Amniotic epithelial cell (primary cell): ENCODE data around the gene TNFRSF1B.
A peak's percentile ranks its signal among the peaks of the same experiment; 100 is the strongest.
"Not testable (repeated sequence)": the region's sequence is repeated elsewhere in the genome, so short reads cannot be mapped to it uniquely, and the experiment has no call there.

Experiments used
- DNase-seq: peaks from one replicate; pipeline ENCODE4 v3.0.0-alpha.2; 2010; ENCODE audit warnings: low read depth

TNFRSF1B gene

DNA sequence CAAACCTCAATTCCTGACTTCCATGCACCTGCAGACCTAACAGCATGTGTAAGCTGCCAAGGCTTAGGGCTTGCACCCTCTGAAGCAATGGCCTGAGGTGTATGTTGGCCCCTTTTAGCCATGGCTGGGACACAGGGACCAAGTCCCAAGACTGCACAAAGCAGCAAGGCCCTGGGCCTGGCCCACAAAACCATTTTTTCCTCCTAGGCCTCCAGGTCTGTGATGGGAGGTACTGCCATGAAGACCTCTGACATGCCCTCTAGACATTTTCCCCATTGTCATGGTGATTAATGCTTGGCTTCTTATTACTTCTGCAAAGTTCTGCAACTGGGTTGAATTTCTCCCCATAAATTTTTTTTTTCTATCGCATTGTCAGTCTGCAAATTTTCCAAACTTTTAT is 55.9 kb downstream of the TNFRSF1B start:
- not testable (repeated sequence) for DNase-seq

DNA sequence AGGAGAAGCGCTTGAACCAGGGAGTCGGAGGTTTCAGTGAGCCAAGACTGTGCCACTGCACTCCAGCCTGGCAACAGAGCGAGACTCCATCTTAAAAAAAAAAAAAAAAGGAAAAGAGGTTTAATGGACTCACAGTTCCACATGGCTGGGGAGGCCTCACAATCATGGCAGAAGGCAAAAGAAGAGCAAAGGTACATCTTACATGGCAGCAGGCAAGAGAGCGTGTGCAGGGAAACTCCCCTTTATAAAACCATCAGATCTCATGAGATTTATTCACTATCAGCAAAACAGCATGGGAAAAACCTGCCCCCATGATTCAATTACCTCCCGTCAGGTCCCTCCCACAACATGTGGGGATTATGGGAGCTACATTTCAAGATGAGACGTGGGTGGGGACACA is 57.3 kb downstream of the TNFRSF1B start:
- not testable (repeated sequence) for DNase-seq

DNA sequence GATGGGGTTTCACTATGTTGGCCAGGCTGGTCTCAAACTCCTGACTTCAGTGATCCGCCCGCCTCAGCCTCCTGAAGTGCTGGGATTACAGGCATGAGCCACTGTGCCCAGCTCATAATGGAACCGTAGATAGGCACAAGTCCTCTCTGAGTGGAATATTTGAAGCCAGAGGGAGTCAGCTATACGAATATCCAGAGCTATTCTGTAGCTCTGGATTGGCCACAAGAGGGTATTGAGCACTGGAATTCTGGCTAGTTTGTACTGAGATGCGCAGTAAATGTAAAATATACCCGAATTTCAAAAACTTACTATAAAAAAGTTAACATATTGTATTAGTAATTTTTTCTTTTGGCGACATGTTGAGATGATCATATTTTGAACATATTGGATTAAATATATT is 62.2 kb downstream of the TNFRSF1B start:
- no peak for DNase-seq

DNA sequence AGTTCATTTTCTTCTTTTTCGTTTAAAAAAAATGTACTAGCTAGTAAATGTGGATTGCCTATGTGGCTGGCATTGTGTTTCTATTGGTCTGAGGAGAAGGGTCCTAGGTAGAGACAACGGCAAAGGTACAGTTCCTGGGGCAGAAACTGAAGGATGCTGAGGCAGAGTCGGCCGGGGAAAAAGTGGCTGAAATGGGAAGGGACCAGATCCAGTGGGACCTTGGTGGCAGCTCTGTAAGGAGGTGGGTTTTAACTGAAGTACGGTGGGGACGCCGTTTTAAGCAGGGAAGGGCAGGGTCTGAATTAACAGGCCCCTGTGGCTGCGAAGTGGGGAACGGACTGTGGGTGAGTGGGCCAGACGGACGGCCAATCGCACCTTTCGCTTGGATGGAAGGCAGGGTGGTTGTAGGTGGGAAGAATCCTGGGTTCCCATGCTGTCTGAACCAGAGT is 62.6 kb downstream of the TNFRSF1B start:
- no peak for DNase-seq

DNA sequence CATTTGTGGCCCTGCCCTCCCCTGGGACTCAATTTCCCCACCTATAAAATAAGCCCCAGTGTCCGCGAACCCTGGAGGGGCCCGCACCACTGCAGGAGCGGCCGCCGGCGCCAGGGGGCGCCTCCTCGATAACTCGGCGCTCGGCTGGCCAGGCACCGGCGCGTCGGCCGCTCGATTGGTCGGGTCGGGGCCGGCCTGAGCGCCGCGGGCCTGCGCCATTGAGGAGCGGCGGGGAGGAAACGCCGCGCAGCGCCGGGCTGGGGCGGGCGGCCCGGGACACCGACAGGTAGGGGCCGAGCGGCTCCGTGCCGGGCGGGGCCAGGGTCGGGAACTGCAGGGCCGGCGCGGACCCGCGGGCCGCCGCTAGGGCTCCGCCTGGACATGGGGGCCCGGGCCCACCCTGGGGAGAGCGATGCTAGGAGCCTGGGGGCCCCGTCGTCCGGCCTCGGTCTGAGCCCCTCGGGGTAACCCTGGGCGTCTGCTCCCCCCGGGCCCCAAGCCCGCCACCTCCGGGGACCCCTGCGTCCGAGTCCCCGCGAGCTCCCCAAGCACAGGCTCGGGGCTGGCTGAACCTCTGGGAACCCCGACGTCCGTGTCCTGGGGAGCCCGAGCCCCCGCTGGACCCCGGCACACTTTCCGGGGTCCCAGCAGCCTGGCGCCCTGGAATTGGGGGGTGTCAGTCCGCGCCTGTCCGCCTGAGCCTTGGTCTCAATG is 63.2 kb downstream of the TNFRSF1B start, which contains the start of gene VPS13D:
TSS of gene VPS13D (plus strand) at position 196 of the 714 bp plus-strand sequence. CDS start 4,237 bp downstream, outside the sequence.
- DNase-seq, result peak; percentile 61

DNA sequence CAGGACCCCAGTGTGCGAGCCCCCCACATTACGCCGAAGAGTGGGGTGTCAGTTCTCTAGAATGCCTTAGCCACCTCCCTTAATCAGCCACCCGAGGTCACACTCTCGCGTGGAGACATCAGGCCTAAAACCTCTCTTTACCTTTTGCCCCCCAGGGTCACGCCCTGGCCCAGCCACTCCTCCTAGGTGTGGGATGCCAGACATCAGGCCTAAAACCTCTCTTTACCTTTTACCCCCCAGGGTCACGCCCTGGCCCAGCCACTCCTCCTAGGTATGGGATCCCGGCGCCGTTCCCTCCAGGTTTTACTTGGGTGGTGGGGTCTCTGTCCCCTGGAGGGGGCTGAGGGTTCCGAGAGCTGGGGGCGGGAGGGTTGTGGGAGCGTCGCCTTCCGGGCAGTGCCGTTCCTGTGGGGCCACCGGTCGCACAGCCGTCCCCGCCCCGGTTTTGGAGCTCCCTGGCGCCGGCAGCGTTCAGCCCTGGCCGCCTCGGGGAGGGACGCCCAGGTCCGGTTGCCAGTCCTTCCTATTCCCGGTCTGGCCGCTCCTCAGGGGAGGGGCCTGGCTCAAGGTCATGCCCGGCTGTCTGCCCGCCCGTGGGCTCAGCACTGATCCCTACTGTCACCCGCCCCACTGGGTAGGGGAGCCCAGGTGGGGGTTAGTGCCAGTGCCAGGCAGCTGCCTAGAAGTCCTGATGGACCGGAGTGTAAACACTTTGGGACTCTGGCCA is 63.9 kb downstream of the TNFRSF1B start:
- DNase-seq, result peak; percentile 11

DNA sequence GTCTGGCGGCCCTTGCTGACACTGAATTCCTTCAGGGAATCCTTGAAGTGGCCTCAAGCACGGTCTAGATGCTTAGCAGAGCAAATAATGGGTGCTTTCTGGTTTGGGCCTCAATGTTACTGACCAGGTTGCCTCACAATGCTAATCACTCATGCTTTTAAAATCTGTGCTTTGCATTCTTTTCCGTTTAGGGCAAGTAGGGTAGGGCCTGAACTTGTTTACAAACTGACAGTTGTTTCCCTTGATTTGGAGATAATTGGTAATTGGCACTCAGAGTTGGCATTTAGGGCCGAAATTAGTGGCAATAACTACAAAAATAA is 64.4 kb downstream of the TNFRSF1B start:
- DNase-seq, result peak; percentile 48

DNA sequence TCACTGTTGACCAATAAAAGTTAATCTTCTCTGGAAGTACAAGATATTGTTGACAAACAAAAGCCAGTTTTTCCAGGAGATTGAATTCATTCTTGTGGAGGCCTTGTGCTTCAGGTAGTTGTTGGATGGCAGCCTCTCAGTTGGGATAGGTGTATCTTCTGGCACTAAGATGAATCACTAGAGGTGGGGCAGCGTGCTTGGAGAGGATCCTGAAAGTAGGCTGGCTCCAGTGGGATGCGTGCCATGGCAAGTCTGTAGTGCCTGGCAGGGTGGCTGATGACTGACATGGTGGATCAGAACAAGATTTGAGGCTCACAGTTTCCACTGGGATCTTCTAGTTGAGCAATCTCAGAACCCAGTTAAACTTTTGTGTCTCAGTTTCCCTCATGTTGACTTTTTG is 65.4 kb downstream of the TNFRSF1B start:
- DNase-seq, result no peak

DNA sequence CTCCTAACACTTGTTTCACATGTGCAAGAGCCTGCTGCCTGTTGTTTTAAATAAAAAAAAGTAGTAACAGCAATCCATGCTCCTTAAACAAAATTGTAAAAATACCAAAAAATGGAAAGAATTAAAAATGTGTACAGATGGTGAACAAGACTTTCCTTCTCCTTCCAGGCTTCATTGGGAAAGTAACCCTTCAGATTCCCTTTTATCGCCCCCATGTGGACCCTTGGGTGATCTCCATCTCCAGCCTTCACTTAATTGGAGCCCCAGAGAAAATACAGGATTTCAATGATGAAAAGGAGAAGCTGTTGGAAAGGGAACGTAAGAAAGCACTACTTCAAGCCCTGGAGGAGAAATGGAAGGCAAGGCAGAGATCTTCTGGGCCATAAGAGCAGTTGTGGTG is 77.3 kb downstream of the TNFRSF1B start:
- DNase-seq, result peak; percentile 16

DNA sequence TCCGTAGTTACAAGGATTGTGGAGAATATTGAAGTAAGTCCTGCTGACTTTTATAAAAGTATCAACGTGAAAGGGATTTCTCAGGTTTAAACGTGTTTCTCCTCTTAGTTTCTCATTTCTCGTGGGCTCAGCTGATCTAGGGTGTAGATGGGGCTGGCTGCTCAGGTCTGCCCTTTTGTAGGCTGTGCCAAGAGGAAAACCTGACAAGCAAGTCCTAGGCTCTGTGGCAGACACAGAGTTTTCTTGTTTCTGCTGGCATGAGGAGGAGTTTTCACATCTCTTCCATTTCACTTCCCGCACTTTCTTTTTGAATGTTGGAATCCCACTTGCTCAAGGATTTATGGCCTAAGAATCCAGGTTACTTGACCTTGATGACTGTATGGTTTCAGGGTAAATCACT is 77.8 kb downstream of the TNFRSF1B start:
- DNase-seq, result no peak

DNA sequence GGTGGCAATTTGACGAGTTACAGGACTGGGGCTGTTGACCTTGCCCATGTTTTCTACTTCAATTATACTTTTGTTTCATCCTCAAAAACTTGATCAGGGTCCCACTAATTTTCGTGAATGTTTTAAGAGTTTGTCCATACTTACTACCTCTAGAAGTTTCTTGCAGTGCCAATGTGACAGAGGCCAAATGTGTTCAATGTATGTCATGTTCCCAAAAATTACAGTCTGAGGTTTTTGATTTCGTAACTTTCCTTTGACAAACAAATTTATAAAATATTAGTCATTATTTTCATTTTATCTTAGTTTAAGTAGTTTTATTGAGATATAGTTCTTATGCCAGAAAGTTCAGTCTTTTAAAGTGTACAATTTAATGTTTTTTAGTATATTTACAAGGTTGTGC is 78.3 kb downstream of the TNFRSF1B start:
- DNase-seq, result peak; percentile 33

DNA sequence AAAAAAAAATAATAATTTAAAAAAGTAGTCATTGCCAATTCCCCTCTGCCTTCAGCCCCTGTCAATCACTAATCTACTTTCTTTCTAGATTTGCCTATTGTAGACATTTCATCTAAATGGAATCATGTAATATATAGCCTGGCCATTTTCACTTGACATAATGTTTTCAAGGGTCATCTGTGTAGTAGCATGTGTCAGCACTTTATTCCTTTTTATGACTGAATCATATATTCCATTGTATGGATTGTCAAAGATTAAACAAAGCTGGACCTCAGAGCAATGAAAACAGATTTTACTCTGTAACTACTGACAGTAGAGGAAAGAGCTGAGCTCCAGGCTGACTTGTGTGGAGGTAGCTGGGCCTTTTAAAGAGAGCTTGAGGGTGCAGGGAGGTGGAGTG is 78.9 kb downstream of the TNFRSF1B start:
- no peak for DNase-seq

DNA sequence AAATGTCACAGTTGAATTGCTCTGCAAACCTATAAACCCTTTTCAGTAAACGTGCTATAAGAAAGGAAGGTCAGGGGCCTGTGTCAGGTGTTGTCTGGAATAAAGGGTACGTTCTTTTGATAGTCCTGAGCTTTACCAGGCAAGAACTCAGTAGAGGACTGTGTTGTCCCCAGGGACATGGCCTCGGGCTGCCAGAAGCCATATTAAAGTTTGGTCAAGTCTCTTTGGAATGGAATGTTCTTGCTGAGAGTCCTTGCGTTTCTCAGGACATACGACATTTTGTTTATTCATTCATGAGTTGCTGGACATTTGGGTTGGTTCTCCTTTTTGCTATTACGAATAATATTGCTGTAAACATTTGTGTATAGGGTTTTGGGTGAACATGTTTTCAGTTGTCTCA is 79.8 kb downstream of the TNFRSF1B start:
- no peak for DNase-seq

DNA sequence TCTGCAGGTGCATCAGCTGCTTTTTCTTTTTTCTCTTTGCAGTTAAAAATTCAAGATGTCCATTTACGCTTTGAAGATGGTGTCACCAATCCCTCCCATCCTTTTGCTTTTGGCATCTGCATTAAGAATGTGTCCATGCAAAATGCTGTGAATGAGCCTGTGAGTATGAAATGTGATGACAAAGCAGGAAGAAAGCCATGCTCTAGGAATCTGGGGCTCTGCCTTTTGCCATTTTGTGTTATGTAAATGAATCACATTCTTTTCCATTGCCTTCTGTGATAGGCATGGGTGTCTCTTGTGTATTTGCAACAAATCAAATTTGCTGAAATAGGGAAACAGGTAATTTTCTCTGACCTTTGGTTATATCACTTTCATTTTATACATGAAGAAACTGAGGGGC is 82.4 kb downstream of the TNFRSF1B start:
- DNase-seq, result no peak

DNA sequence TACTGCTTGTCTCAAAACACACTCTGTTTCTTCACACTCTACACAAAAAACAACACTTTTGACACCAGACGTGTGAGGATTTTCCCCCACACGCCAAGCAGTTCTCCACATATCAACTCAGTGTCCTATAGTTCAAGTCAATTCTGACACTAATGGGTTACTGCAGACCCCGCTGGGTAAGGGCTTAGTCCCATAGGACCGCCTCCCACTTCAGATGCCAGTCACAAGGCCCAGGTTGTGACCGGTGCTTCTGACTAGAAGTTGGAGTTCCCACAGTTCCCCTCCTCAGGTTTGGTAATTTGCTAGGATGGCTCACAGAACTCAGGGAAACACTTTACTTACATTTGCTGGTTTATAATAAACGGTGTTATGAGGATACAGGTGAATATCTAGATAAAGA is 83.0 kb downstream of the TNFRSF1B start:
- DNase-seq, result no peak

DNA sequence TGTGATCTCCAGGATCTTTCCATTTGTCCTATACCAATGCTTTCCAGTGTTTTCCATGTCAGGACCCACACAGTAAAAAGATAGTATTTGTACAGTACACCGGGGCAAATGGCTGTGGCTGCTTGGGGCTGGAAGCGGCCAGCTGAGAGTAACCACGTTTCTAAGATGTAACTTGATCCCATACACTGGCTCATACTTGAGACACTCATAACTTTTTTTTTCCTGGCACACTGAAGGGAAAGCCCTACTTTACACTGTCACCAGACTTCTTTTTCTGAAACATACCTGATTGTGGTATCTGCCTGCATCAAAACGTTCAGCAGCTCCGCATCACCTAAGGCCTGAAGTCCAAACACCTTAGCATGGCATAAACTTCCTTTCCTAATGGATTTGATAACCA is 84.7 kb downstream of the TNFRSF1B start:
- no peak for DNase-seq

DNA sequence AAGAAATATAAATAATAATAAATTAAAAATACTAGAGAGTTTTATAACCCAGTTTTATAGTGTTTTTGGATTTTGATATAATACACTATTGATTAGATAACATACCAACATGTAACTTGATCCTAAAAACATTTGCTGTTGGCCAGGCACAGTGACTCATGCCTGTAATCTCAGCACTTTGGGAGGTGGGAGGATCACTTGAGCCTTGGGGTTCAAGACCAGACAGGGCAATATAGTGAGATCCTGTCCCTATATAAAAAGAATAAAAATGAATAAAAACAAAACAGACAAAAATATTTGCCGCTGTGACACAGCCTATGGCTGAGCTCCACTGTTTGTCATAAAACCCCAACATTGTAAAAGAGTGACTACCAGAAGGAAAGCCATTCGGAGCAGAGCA is 89.1 kb downstream of the TNFRSF1B start:
- peak; percentile 35 for DNase-seq

DNA sequence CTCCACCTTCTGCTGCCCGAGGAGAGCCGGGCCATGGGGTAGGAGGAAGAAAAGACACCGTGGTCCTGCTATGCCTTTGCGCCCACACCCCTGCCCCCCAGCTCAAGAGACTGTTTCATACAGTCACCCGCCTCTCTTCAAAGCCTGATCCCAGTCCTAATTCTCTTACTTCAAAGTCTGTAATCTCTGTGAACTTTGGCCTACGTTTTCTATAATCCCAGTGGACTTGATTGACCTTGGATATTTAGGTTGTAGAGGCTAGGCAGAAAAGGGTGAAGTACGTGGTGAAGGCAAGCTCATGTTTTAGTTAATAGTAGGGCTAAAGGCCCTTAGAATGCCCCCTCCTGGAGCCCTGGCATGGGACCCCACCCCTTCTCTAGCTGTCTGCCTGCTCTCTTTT is 91.5 kb downstream of the TNFRSF1B start:
- no peak for DNase-seq
